Bronchial epithelial cell (primary cell): Measurements from ENCODE around the gene RPP21. TPM values are rescaled to one million over a fixed set of nuclear protein-coding genes. Genes with fewer than 3 reads are reported as not detected.
A peak's percentile ranks its signal among the peaks of the same experiment; 100 is the strongest.
"Not testable (repeated sequence)": the region's sequence is repeated elsewhere in the genome, so short reads cannot be mapped to it uniquely, and the experiment has no call there.

ENCODE experiments used
- DNase-seq: peaks from one replicate; pipeline ENCODE4 v3.0.0-alpha.2; 2010; ENCODE audit warnings: low read depth
- FAIRE-seq: peaks from 2 replicates; lab custom pipeline; 2011; peaks lifted over from hg19 to GRCh38; lab: Jason Lieb, UNC
- H3K27me3 ChIP-seq: 2 replicates; pipeline ENCODE4 v1.5.1; 2011; ENCODE audit warnings: low read length; ENCODE audit not compliant: control insufficient read depth, insufficient read depth
- H3K36me3 ChIP-seq: 2 replicates; pipeline ENCODE4 v1.5.1; 2011; ENCODE audit warnings: low read length; ENCODE audit not compliant: control insufficient read depth, insufficient read depth
- H3K4me3 ChIP-seq: 2 replicates; pipeline ENCODE4 v1.5.1; 2011; ENCODE audit warnings: mild to moderate bottlenecking, low read depth, low read length, control low read depth
- CTCF ChIP-seq: IDR thresholded peaks from 2 replicates; pipeline ENCODE4 v1.5.1; 2011; ENCODE audit warnings: mild to moderate bottlenecking, moderate library complexity, low read length, control low read depth, inconsistent platforms; ENCODE audit not compliant: insufficient read depth, severe bottlenecking
- total RNA-seq: library from RNA; depleted of rRNA; stranded (reverse); fragments of >200 nt; gene quantifications from 2 replicates; pipeline ENCODE4 v1.2.1, GENCODE V29; 2014

Gene RPP21
- total RNA-seq, 1 donor from 2014 or later = 29.0 TPM

- DNase-seq = no peak
- no peak for FAIRE-seq
- no peak for TF ChIP-seq CTCF
- H3K4me3 ChIP-seq = no peak overlapping the region
- H3K27me3 ChIP-seq = peaks cover 16% of the 10 kb centered on the region
- no peaks in the 10 kb centered on the region for H3K36me3 ChIP-seq
Measured at GRCh38 chr6:30363459-30363858, 18.5 kb downstream of the RPP21 start.

GRCh38 chr6:30364591-30364990, 19.6 kb downstream of the RPP21 start:
- peaks cover 12% of the 10 kb centered on the region for H3K27me3 ChIP-seq
- no peak overlapping the region for H3K4me3 ChIP-seq
- DNase-seq (no peak), FAIRE-seq (no peak)
- H3K36me3 ChIP-seq = no peaks in the 10 kb centered on the region
- no peak for TF ChIP-seq CTCF

GRCh38 chr6:30369280-30369679, 24.3 kb downstream of the RPP21 start:
- H3K36me3 ChIP-seq, H3K27me3 ChIP-seq, FAIRE-seq, H3K4me3 ChIP-seq, DNase-seq: not testable (repeated sequence)

- Histone ChIP-seq H3K27me3 (peaks cover 3% of the 10 kb centered on the region), H3K4me3 (no peak overlapping the region), H3K36me3 (no peaks in the 10 kb centered on the region)
- TF ChIP-seq CTCF = no peak
- FAIRE-seq (no peak), DNase-seq (peak; percentile 46)
Measured at GRCh38 chr6:30378290-30378937, 33.5 kb downstream of the RPP21 start.

GRCh38 chr6:30380464-30380863, 35.5 kb downstream of the RPP21 start:
- no peak for DNase-seq
- H3K36me3 ChIP-seq = no peaks in the 10 kb centered on the region
- H3K27me3 ChIP-seq = peaks cover 3% of the 10 kb centered on the region
- no peak overlapping the region for H3K4me3 ChIP-seq
- FAIRE-seq = no peak
- TF ChIP-seq CTCF = no peak

GRCh38 chr6:30386166-30386565, 41.2 kb downstream of the RPP21 start:
- H3K27me3 ChIP-seq = no peaks in the 10 kb centered on the region
- no peak overlapping the region for H3K4me3 ChIP-seq
- H3K36me3 ChIP-seq = no peaks in the 10 kb centered on the region
- no peak for TF ChIP-seq CTCF
- DNase-seq = no peak
- no peak for FAIRE-seq
